ENCODE results near the gene PPM1M. TPM values are rescaled to one million over a fixed set of nuclear protein-coding genes. Genes with fewer than 3 reads are reported as not detected.

PPM1M gene
- total RNA-seq, 1 experiment from 2014 or later, result 8.5 TPM

DNA sequence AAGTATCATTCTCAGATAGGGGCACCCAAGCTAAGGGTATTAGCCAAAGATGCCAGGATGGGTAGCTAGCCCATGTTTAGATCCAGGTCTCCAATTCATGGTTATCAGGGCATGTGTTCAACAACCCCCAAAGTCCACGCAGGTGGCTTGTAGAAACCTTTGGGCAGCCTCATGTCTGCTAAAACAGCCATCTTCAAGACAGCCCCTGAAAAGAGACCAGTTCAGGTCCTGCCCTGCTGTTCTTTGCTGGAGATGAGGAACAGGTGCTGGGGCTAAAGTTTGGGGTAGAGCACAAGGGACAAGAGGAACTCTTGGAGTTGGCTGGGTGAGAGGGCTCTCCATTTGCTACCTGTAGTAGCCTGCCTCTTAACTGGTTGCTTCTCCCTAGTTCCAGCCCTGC lies 4.6 kb downstream of the PPM1M start:
- Histone ChIP-seq H3K9me2 (replicated peaks; ENCODE audit: low read length) (no peaks in the 10 kb centered on the region), H3K36me3 (ENCODE audit: low read depth, low read length) (peaks cover 21% of the 10 kb centered on the region), H2AFZ (ENCODE audit: low read length) (no peak overlapping the region), H3K4me1 (ENCODE audit: insufficient read depth, low read length) (peaks cover 14% of the 10 kb centered on the region), H4K20me1 (ENCODE audit: low read length) (no peaks in the 10 kb centered on the region), H3F3A (ENCODE audit: low read length, unreplicated experiment) (peaks cover 6% of the 10 kb centered on the region), H3K79me2 (ENCODE audit: low read length) (no peaks in the 10 kb centered on the region), H3K4me3 (ENCODE audit: low read length) (no peak overlapping the region), H3K27ac (ENCODE audit: low read length) (no peak overlapping the region), H3K9ac (ENCODE audit: low read length) (no peak overlapping the region), H3K4me2 (ENCODE audit: low read length) (no peak overlapping the region), H3K9me3 (ENCODE audit: low read length) (no peaks in the 10 kb centered on the region), H3K27me3 (ENCODE audit: low read length) (no peaks in the 10 kb centered on the region)
- no peak for DNase-seq
- BruUV-seq (replicated peaks), result no TSS peak
- ATAC-seq, result no peak
- intact Hi-C loops (cut with micrococcal nuclease), result no loop called here
- POLR2A ChIA-PET (ENCODE audit: unreplicated experiment), result interaction anchor here (0.6 kb wide), 2 partner anchors 13 to 84 kb away, joined by 3 to 5 read pairs; no protein-coding TSS in a partner anchor
- TF ChIP-seq EZH2phosphoT487 (IDR thresholded peaks at IDR 0.05; ENCODE audit: borderline replicate concordance, low read length) (no peak), EZH2 (IDR thresholded peaks at IDR 0.05; ENCODE audit: low read length, unreplicated experiment) (no peak)
- CTCF ChIA-PET, result no interaction called here

DNA sequence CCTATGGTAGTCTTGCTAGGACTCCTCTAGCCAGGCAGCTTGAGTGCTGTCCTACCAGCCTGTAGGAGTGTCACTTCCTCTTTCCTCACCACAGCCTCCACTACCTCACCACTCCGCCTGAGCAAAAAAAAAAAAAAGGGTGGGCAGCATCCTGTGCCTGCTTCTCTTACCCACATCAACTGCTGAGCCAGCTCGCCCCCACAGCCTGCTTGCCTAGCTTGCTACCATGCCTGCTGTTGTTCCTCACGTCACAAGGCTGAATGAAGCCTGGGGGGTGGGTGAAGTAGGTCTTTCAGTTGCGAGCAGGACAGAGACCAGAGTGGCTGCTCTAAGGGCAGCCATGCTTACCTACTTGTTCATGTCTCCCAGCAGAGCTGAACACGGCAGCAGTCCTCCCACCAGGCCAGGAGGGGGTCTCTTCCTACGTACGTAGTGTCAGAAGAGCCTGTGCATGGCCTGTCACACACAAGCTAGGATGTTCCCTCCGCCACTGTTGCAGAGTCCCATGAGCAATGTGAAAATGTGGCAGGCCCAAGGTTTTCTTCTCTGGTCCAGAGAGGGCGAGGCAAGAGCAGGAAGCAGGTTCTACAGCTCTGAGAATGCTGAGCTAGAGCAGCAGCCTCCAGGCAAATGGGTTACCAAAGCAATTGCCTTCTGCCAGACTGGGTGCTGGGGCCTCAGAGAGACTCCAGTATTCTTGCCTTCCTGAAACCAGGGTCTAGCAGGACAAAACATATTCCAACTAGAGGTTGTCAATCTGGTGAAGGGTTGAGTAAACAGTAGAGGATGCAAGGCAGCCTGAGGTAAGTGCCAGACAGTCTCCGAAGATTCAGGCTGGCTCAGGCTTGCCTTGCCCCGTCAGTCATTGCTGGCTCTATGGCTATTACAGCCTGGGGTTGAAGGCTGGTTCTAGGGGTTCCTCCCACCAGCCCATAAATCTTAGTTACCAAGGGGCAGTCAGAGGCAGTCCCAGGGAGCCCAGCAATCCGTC lies 8.1 kb downstream of the PPM1M start:
- H3K27me3 ChIP-seq (ENCODE audit: low read length), result no peaks in the 10 kb centered on the region
- no peaks in the 10 kb centered on the region for H3K9me2 ChIP-seq (replicated peaks; ENCODE audit: low read length)
- H4K20me1 ChIP-seq (ENCODE audit: low read length), result no peaks in the 10 kb centered on the region
- peak; percentile 11; the same call in 1 of the 2 replicates for ATAC-seq
- intact Hi-C loops (cut with micrococcal nuclease), result no loop called here
- H3F3A ChIP-seq (ENCODE audit: low read length, unreplicated experiment), result peaks cover 6% of the 10 kb centered on the region
- H3K36me3 ChIP-seq (ENCODE audit: low read depth, low read length), result peaks cover 54% of the 10 kb centered on the region
- H3K4me2 ChIP-seq (ENCODE audit: low read length), result no peak overlapping the region
- ChIA-PET POLR2A (ENCODE audit: unreplicated experiment) (no interaction called here), CTCF (interaction anchor here (0.6 kb wide), 1 partner anchor 34 kb away, joined by 3 read pairs; no protein-coding TSS in a partner anchor)
- H3K9me3 ChIP-seq (ENCODE audit: low read length), result no peaks in the 10 kb centered on the region
- no peak overlapping the region for H3K9ac ChIP-seq (ENCODE audit: low read length)
- H3K27ac ChIP-seq (ENCODE audit: low read length), result no peak overlapping the region
- no peak overlapping the region for H3K4me3 ChIP-seq (ENCODE audit: low read length)
- no peak for DNase-seq
- no peak for TF ChIP-seq EZH2 (IDR thresholded peaks at IDR 0.05; ENCODE audit: low read length, unreplicated experiment)
- TF ChIP-seq EZH2phosphoT487 (IDR thresholded peaks at IDR 0.05; ENCODE audit: borderline replicate concordance, low read length), result no peak
- TF ChIP-seq, protein P1, sequence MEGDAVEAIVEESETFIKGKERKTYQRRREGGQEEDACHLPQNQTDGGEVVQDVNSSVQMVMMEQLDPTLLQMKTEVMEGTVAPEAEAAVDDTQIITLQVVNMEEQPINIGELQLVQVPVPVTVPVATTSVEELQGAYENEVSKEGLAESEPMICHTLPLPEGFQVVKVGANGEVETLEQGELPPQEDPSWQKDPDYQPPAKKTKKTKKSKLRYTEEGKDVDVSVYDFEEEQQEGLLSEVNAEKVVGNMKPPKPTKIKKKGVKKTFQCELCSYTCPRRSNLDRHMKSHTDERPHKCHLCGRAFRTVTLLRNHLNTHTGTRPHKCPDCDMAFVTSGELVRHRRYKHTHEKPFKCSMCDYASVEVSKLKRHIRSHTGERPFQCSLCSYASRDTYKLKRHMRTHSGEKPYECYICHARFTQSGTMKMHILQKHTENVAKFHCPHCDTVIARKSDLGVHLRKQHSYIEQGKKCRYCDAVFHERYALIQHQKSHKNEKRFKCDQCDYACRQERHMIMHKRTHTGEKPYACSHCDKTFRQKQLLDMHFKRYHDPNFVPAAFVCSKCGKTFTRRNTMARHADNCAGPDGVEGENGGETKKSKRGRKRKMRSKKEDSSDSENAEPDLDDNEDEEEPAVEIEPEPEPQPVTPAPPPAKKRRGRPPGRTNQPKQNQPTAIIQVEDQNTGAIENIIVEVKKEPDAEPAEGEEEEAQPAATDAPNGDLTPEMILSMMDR (conservative IDR thresholded peaks at IDR 0.05; ENCODE audit: low read depth, low read length), result no peak
- BruUV-seq (replicated peaks), result no TSS peak
- peaks cover 4% of the 10 kb centered on the region; the same call in 1 of the 2 replicates for H3K79me2 ChIP-seq (ENCODE audit: low read length)
- H3K4me1 ChIP-seq (ENCODE audit: insufficient read depth, low read length), result no peaks in the 10 kb centered on the region
- no peak overlapping the region for H2AFZ ChIP-seq (ENCODE audit: low read length)

DNA sequence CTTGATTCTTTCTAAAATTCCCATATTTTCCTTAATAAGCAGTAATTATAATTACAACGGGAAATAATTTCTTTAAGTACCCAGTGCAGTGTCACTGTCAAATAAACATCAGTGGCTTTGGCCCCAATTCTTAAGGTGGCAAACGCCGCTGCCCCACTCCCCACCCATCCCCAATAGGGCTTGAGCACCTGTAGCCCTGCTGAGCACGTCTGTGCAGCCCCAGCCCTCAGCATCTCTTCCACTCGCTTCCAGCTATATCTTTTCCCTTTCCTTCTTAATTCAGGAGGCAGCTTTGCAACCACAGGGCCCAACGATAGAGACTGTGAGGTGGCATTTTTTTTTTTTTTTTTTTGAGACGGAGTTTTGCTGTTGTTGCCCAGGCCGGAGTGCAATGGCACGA lies 9.0 kb downstream of the PPM1M start:
- H3F3A ChIP-seq (ENCODE audit: low read length, unreplicated experiment), result peaks cover 2% of the 10 kb centered on the region
- no peaks in the 10 kb centered on the region for H3K9me3 ChIP-seq (ENCODE audit: low read length)
- ATAC-seq (no peak), DNase-seq (no peak)
- TF ChIP-seq, protein P1 (conservative IDR thresholded peaks at IDR 0.05; ENCODE audit: low read depth, low read length), result no peak
- intact Hi-C loops (cut with micrococcal nuclease), result no loop called here
- H3K9me2 ChIP-seq (replicated peaks; ENCODE audit: low read length), result no peaks in the 10 kb centered on the region
- peaks cover 64% of the 10 kb centered on the region for H3K36me3 ChIP-seq (ENCODE audit: low read depth, low read length)
- H4K20me1 ChIP-seq (ENCODE audit: low read length), result no peaks in the 10 kb centered on the region
- ChIA-PET POLR2A (ENCODE audit: unreplicated experiment) (no interaction called here), CTCF (no interaction called here)
- BruUV-seq (replicated peaks), result no TSS peak
- H3K4me3 ChIP-seq (ENCODE audit: low read length), result no peak overlapping the region
- no peak overlapping the region for H2AFZ ChIP-seq (ENCODE audit: low read length)
- H3K4me1 ChIP-seq (ENCODE audit: insufficient read depth, low read length), result no peaks in the 10 kb centered on the region
- no peaks in the 10 kb centered on the region for H3K27me3 ChIP-seq (ENCODE audit: low read length)
- H3K4me2 ChIP-seq (ENCODE audit: low read length), result no peak overlapping the region
- H3K79me2 ChIP-seq (ENCODE audit: low read length), result peaks cover 4% of the 10 kb centered on the region; the same call in 1 of the 2 replicates
- H3K9ac ChIP-seq (ENCODE audit: low read length), result no peak overlapping the region
- no peak overlapping the region for H3K27ac ChIP-seq (ENCODE audit: low read length)
